AG08396 (cell line): ENCODE results near the gene VPS13D.
A peak's percentile ranks its signal among the peaks of the same experiment; 100 is the strongest.

Experiments used
- DNase-seq: peaks from one replicate; pipeline ENCODE4 v3.0.0; 2012; ENCODE audit warnings: low spot score, mixed read lengths

The VPS13D gene

DNA sequence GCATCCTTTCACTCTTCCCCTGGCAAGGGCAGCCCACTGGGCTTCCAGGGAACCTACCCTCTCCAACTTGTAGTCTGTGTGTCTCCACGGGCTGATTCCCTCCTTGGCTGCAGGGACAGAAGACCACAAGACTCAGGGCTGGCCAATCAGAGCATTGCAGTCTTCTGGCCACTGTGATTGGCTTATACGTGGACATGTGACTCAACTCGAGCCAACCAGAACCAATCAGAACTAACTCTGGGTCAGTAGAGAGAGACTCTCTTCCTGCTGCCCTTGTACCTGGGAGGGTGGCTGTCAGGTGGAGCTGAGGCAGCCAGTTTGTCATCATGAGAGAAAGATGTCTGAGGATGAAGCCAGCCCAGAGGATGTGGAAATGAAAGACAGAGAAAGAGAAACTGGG lies 324.1 kb downstream of the VPS13D start:
- peak; percentile 40 for DNase-seq

GRCh38 chr1:12554521-12555305 lies 324.9 kb downstream of the VPS13D start:
- no peak for DNase-seq

- DNase-seq: no peak
Measured at GRCh38 chr1:12555411-12556367, 325.9 kb downstream of the VPS13D start.

- DNase-seq: peak; percentile 82
Measured at GRCh38 chr1:12556368-12556930, 326.6 kb downstream of the VPS13D start.

GRCh38 chr1:12556957-12557935 lies 327.4 kb downstream of the VPS13D start:
- DNase-seq: no peak

GRCh38 chr1:12561121-12561520 lies 331.3 kb downstream of the VPS13D start:
- no peak for DNase-seq
